ENCODE data around the gene XPA. TPM values are rescaled to one million over a fixed set of nuclear protein-coding genes. Genes with fewer than 3 reads are reported as not detected.
"Not testable (repeated sequence)": the region's sequence is repeated elsewhere in the genome, so short reads cannot be mapped to it uniquely, and the experiment has no call there.

XPA gene
- total RNA-seq, 2 experiments from 2014 or later = 12.1 to 12.4 TPM

DNA sequence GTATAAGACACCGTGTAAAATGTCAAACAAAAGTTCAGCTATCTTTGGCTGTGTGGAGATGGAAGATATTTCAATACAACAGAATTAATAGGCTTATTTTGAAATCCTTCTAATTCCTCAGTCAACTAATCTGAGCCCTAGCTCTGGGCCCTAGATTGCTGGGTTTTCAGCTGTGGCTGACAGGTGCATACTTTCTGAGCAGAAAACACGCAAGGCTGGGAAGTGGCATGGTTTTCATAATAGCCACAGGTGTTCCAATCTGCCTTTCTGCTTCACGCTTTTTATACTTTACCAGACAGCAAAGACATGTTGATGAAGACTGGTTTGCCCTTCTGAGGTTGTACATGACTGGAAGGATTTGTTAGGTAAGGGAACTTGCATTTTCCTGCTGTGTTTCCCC lies 20.7 kb upstream of the XPA start:
- Mint-ChIP-seq H3K27ac (no peak overlapping the region), H3K4me3 (no peak overlapping the region), H3K27me3 (peaks cover 30% of the 10 kb centered on the region), H3K9me3 (peaks cover 3% of the 10 kb centered on the region), H3K36me3 (ENCODE audit: low read depth) (no peaks in the 10 kb centered on the region), H3K4me1 (peaks cover 14% of the 10 kb centered on the region)
- ChIA-PET POLR2A (no interaction called here), CTCF (interaction anchor here (0.6 to 1.1 kb wide), 2 partner anchors 57 to 172 kb away, joined by 3 to 4 read pairs; no protein-coding TSS in a partner anchor)
- no peak for DNase-seq

DNA sequence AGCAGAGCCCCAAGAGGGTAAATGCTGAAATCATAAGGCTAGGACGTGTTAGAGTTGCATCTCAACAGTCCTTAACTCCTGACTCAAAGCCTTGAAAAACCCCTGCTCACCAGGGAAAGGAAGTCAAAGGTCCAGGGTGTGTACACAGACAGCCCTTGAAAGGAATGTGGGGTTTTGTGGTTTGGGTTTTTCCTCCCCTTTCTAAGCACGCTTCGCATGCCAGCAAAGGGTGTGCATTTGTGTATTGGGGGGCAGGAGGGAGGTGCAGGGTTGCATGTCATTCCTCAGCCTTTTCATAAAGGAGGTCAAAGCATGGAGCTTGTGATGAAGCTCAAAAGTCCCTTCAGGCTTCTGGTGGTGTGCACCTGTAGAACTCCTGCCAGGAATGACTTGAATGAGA lies 17.3 kb upstream of the XPA start:
- no peak for DNase-seq
- CTCF ChIA-PET = interaction anchor here (1.3 to 2.1 kb wide), 4 partner anchors 9 to 187 kb away, joined by 3 to 6 read pairs (median 4); no protein-coding TSS in a partner anchor
- Mint-ChIP-seq H3K36me3 (ENCODE audit: low read depth) (no peaks in the 10 kb centered on the region), H3K4me1 (peaks cover 24% of the 10 kb centered on the region), H3K27ac (no peak overlapping the region), H3K9me3 (no peaks in the 10 kb centered on the region), H3K27me3 (peaks cover 15% of the 10 kb centered on the region), H3K4me3 (no peak overlapping the region)
- POLR2A ChIA-PET = interaction anchor here (1.4 kb wide), 1 partner anchor 17 kb away, joined by 3 read pairs; the partner anchor contains the start of gene XPA

DNA sequence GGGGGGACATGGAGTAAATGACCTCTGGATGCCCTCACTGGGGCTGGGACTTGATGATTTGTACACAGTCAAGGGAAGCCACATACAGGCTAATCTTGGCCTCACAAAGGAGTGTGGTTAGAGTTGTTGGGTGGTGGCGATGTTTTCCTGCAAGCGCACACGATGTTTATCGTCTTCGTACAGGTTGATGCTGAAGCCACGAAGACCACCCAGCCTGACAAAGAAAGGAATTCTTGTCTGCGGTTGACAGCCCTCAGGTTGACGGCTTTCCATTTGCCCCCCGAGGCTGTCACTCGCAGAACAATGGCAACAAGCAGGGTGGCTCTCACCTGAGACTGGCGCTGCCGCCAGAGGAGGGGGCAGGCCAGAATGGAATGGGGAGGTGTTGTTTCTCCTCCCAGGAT lies 14.1 kb upstream of the XPA start:
- H3K9me3 Mint-ChIP-seq = no peaks in the 10 kb centered on the region
- peaks cover 27% of the 10 kb centered on the region for H3K4me1 Mint-ChIP-seq
- CTCF ChIA-PET = interaction anchor here (1.0 kb wide), 1 partner anchor 14 kb away, joined by 4 read pairs; the partner anchor contains the start of gene XPA
- no peak for DNase-seq
- H3K27me3 Mint-ChIP-seq = peaks cover 31% of the 10 kb centered on the region
- POLR2A ChIA-PET = no interaction called here
- H3K36me3 Mint-ChIP-seq (ENCODE audit: low read depth) = no peaks in the 10 kb centered on the region
- no peak overlapping the region for H3K4me3 Mint-ChIP-seq
- H3K27ac Mint-ChIP-seq = no peak overlapping the region

DNA sequence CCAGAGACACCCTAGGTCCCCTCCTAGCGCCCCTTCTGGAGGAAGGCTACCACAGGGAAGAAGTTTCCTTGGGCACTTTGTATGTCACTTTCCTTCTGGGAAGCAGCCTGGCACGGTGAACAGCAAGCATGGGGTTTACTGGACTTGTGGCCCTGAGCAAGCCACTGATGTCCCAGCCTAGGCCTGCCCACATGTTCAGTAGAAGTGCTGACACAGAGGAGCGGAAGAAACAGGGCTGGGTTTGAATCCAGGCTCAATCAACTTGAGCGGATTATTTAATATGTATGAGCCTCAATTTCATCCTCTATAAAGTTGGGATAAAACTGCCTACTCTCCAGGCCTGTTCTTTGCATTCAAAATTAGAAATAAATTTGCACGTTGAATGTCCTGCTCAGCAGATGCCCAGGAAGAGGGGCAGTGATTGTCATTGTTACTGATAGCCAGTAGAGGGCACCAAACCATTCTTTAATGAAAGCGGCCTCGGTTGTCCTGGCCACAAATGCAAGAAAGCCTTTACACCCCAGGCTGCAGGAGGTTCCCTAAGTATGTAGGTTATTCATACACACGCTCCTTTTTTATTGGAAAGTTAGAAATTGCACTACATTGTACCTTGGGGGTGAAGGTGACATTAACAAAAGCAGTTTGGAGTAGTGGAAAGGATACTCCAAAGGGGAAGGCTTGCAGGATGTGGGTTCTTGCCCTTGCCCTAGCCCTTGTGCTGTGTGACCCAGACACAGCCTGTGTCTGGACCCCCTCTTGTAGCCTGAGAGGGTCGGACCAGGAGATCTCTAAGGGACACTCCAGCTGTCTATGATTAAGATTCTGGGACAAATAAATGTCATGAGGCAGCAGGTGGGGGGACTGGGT lies 13.4 kb upstream of the XPA start:
- DNase-seq = peak; percentile 54
- H3K4me3 Mint-ChIP-seq = no peak overlapping the region

DNA sequence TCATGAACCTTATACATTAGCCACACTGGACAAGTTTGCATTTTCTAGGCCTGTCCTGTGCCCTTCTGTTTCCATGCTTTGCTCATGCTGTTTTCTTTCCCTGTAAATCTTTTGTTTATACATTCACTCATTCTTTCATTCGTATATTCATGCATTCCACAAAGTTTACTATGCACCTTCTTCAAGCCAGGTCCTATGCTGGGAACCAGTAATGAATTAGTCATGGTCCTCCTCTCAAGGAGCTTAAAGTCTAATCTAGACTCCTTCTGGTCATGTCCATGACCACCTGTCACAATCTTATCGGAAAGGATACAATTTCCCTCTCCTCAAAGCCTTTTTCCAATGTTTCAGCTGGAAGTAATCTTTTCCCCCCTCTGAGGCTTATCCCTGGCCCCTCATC lies 9.1 kb upstream of the XPA start:
- ChIA-PET POLR2A (interaction anchor here (1.4 to 3.0 kb wide), 3 partner anchors 10 to 215 kb away, joined by 4 to 24 read pairs (median 11); partner anchors contain the start of genes TRMO and XPA), CTCF (interaction anchor here (1.4 to 1.6 kb wide), 2 partner anchors 8 to 9 kb away, joined by 3 to 6 read pairs; partner anchors contain the start of gene XPA)
- H3K4me1 Mint-ChIP-seq = peaks cover 44% of the 10 kb centered on the region
- H3K4me3 Mint-ChIP-seq = no peak overlapping the region
- no peak overlapping the region for H3K27ac Mint-ChIP-seq
- no peaks in the 10 kb centered on the region for H3K36me3 Mint-ChIP-seq (ENCODE audit: low read depth)
- peaks cover 37% of the 10 kb centered on the region for H3K27me3 Mint-ChIP-seq
- no peaks in the 10 kb centered on the region for H3K9me3 Mint-ChIP-seq
- no peak for DNase-seq

More for the DNA sequence above, 13.4 kb upstream of the XPA start:
- Mint-ChIP-seq H3K27ac (no peak overlapping the region), H3K4me1 (peaks cover 33% of the 10 kb centered on the region), H3K9me3 (no peaks in the 10 kb centered on the region), H3K27me3 (peaks cover 34% of the 10 kb centered on the region), H3K36me3 (ENCODE audit: low read depth) (no peaks in the 10 kb centered on the region)
- ChIA-PET POLR2A (no interaction called here), CTCF (interaction anchor here (1.0 kb wide), 1 partner anchor 14 kb away, joined by 4 read pairs; the partner anchor contains the start of gene XPA)

DNA sequence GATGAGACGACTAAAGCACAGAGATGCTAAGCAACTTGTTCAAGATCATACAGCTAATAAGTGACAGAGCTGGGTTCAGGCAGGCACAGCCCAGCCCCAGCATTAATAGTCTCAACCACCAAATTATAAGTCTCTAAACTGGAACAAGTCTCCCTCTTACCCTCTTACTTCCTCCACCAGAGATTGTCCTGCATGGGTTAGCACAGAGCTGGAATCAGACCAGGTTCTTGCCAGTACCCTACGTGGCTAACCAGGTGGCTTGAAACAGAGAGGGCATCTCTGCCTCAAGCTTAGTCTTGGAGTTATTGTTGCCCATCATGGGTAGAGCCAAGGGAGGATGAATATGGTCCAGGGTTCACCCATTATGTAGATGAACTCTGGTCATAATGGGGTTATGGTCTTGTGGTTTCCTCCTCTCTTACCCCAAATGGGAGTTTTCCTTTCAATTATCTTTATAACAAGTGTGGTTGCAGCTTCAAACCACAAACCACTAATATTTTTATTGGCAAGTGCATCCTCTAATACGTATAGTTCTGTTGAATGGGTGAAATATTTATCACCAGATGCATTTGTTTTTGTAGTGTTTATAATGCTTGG lies 8.3 kb upstream of the XPA start:
- Mint-ChIP-seq H3K27ac (no peak overlapping the region), H3K4me3 (no peak overlapping the region), H3K4me1 (peaks cover 37% of the 10 kb centered on the region), H3K9me3 (no peaks in the 10 kb centered on the region), H3K36me3 (ENCODE audit: low read depth) (no peaks in the 10 kb centered on the region), H3K27me3 (peaks cover 37% of the 10 kb centered on the region)
- DNase-seq = no peak
- CTCF ChIA-PET = interaction anchor here (0.9 to 1.6 kb wide), 3 partner anchors 8 to 98 kb away, joined by 3 to 6 read pairs (median 3); partner anchors contain the start of gene XPA
- POLR2A ChIA-PET = interaction anchor here (0.5 to 3.0 kb wide), 6 partner anchors 9 to 277 kb away, joined by 3 to 24 read pairs (median 5); partner anchors contain the start of genes ANP32B, NCBP1, TRMO and TSTD2

DNA sequence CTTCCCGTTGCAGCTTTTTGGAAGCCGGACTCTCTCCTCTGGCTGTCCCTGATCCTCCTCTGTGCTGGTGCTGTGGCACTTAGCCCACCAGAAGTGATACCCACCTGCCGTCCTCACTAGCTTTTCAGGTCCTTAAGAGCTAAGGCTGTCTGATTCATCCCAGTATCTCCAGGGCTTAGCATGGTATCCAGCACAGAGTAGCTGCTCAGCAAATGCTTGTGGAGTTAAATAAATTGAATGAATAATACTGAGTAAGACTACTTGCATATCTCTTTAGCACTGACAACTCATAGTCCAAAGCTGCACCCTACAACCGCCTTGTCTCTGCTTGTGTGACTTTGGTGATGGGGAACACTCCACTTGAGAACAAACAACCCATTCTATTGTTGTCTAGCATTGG lies 7.7 kb upstream of the XPA start:
- H3K9me3 Mint-ChIP-seq = no peaks in the 10 kb centered on the region
- no peak overlapping the region for H3K4me3 Mint-ChIP-seq
- H3K27ac Mint-ChIP-seq = peak overlapping the region; percentile 94
- CTCF ChIA-PET = interaction anchor here (0.9 to 1.6 kb wide), 3 partner anchors 8 to 98 kb away, joined by 3 to 6 read pairs (median 3); partner anchors contain the start of gene XPA
- H3K27me3 Mint-ChIP-seq = peaks cover 34% of the 10 kb centered on the region
- POLR2A ChIA-PET = interaction anchor here (0.5 to 3.0 kb wide), 6 partner anchors 8 to 278 kb away, joined by 3 to 24 read pairs (median 5); partner anchors contain the start of genes ANP32B, NCBP1, TRMO and TSTD2
- no peak for DNase-seq
- H3K4me1 Mint-ChIP-seq = peaks cover 37% of the 10 kb centered on the region
- H3K36me3 Mint-ChIP-seq (ENCODE audit: low read depth) = no peaks in the 10 kb centered on the region

DNA sequence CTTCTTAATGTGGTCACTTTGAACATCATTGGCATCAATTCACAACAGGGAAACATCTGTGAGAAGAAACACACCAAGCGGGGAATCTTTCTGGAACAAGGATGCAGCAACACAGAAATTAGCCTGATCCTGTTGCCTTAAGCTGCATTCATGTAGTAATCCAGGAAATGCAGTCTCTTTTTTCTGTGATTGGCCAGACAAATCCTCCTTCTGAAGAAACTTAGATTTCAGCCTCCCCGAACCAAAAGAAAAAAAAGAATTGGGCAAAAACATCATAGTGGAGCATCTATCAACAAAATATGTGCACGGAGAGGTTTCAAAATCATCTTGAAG lies 7.2 kb upstream of the XPA start:
- Mint-ChIP-seq H3K36me3 (ENCODE audit: low read depth) (no peaks in the 10 kb centered on the region), H3K27ac (peak overlapping the region; percentile 94), H3K4me3 (no peak overlapping the region), H3K27me3 (peaks cover 34% of the 10 kb centered on the region), H3K4me1 (peaks cover 37% of the 10 kb centered on the region), H3K9me3 (no peaks in the 10 kb centered on the region)
- no peak for DNase-seq
- CTCF ChIA-PET = interaction anchor here (1.3 kb wide), 1 partner anchor 24 kb away, joined by 3 read pairs; no protein-coding TSS in a partner anchor
- POLR2A ChIA-PET = interaction anchor here (2.9 to 3.0 kb wide), 2 partner anchors 8 to 217 kb away, joined by 11 to 24 read pairs; partner anchors contain the start of genes TRMO and XPA

DNA sequence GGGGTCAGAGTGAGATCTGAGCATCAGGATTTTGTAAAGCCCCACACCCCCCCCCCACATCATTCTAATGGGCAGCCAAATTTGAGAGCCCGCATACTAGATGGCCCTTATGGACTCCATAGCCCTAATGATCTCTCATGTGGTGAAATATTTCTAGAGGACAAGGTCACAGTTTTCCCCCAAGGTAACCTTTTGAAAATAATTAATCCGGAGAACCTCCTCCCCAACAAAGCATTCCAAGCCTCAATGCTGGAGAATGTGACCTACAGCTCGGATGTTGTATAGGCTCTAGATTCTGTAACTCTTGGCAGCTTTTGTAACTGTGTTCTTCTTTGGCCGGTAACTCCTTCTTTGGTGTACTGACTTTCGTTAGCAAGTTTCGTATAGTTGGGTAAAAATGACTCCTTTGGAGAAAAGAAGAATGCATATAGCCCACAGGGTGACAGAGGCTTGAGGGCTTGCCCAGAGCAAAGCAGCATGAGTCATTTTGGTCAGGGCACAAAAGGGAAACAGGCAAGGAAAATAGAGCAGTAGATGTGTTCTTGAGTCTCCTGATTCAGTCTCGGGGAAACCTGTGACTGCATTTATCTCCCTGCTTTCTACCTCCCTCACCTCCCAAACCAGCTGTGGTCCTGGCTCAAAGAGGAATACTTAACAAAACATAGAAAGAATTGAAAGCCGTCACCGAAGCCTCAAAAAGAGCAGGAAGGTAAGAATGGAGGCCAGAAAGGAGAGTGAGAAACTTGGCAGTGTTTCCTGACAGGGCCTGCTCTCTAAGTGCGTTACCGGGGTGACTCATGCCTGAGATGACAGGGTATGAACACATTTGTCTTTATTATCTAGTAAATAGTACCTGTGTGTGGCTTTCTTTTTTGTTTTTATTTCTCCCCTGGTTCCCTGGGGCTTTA lies 6.6 kb upstream of the XPA start:
- peak overlapping the region; percentile 94 for H3K27ac Mint-ChIP-seq
- POLR2A ChIA-PET = interaction anchor here (1.0 kb wide), 1 partner anchor 219 kb away, joined by 3 read pairs; the partner anchor contains the start of gene TRMO
- peaks cover 37% of the 10 kb centered on the region for H3K4me1 Mint-ChIP-seq
- peak; percentile 47 for DNase-seq
- H3K36me3 Mint-ChIP-seq (ENCODE audit: low read depth) = no peaks in the 10 kb centered on the region
- peak overlapping the region; percentile 49 for H3K4me3 Mint-ChIP-seq
- no peaks in the 10 kb centered on the region for H3K9me3 Mint-ChIP-seq
- CTCF ChIA-PET = interaction anchor here (1.3 kb wide), 1 partner anchor 23 kb away, joined by 3 read pairs; no protein-coding TSS in a partner anchor
- peaks cover 31% of the 10 kb centered on the region for H3K27me3 Mint-ChIP-seq

DNA sequence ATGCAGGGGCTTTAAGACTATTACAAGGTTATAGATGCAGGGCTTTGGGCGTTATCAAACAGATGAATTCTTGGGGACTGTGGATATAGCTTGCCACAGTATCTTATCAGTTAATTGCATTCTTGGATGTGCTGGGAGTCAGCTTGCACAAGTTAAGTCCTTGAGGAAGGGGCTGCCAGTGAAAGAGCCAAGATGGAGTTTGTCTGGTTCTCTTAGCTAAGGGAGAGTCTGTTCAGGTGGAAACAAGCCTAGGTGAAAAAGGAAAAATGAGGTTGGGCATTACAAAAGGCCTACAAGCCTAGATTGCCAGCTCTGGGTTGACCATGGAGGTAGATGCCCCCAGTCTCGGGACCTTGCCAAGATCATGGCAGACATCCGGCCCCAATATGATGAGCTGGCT lies 2.7 kb upstream of the XPA start:
- CTCF ChIA-PET; POLR2A ChIA-PET; H3K36me3 Mint-ChIP-seq (ENCODE audit: low read depth); H3K9me3 Mint-ChIP-seq; H3K4me3 Mint-ChIP-seq; H3K27me3 Mint-ChIP-seq; DNase-seq; H3K27ac Mint-ChIP-seq: not testable (repeated sequence)
- peaks cover 50% of the 10 kb centered on the region for H3K4me1 Mint-ChIP-seq

DNA sequence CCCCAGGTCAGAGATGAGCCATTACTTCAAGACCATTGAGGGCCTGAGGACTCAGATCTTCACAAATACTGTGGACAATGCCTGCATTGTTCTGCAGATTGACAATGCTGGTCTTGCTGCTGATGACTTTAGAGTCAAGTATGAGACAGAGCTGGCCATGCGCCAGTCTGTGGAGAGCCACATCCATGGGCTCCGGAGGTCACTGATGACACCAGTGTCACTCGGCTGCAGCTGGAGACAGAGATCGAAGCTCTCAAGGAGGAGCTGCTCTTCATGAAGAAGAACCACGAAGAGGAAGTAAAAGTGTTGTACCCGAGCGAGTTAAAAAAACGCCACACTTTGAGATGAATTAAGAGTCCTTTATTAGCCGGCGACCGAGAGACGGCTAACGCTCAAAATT lies 2.1 kb upstream of the XPA start:
- Mint-ChIP-seq H3K36me3 (ENCODE audit: low read depth) (peaks cover 11% of the 10 kb centered on the region), H3K4me1 (peaks cover 50% of the 10 kb centered on the region)
- POLR2A ChIA-PET = interaction anchor here (0.6 kb wide), 1 partner anchor 556 kb away, joined by 3 read pairs; the partner anchor contains the start of gene TBC1D2
- H3K9me3 Mint-ChIP-seq, CTCF ChIA-PET, DNase-seq, H3K27ac Mint-ChIP-seq, H3K27me3 Mint-ChIP-seq, H3K4me3 Mint-ChIP-seq: not testable (repeated sequence)

DNA sequence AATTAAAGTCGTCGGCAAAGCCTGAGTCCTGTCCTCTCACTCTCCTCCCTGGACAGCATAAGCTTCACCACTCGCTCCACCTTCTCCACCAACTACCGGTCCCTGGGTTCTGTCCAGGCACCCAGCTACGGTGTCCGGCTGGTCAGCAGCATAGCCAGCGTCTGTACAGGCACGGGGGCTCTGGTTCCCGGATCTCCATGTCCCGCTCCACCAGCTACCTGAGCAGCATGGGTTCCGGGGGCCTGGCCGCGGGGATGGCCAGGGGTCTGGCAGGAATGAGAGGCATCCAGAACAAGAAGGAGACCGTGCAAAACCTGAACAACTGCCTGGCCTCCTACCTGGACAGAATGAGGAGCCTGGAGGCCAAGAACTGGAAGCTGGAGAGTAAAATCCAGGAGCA lies 1.7 kb upstream of the XPA start:
- Mint-ChIP-seq H3K9me3 (no peaks in the 10 kb centered on the region), H3K27me3 (peaks cover 7% of the 10 kb centered on the region), H3K4me3 (no peak overlapping the region), H3K36me3 (ENCODE audit: low read depth) (peaks cover 14% of the 10 kb centered on the region), H3K4me1 (peaks cover 50% of the 10 kb centered on the region), H3K27ac (no peak overlapping the region)
- POLR2A ChIA-PET = interaction anchor here (0.6 to 3.4 kb wide), 3 partner anchors 12 to 557 kb away, joined by 3 to 32 read pairs (median 20); partner anchors contain the start of genes NCBP1, TBC1D2 and TSTD2
- CTCF ChIA-PET = no interaction called here
- DNase-seq = no peak

All from activated CD4-positive, alpha-beta memory T cell treated with anti-CD3 and anti-CD28 coated beads, Interleukin-2, amount 10 ng/mL, durations not matched to agents 7 days and 5 days (primary cell).